OCI-M1 (cell line): ENCODE data around the gene CHD6.
"Not testable (repeated sequence)": the region's sequence is repeated elsewhere in the genome, so short reads cannot be mapped to it uniquely, and the experiment has no call there.

Source experiments
- DNase-seq: peaks from one replicate; lab custom pipeline; 2025; lab: John Stamatoyannopoulos, UW

CHD6 gene

DNA sequence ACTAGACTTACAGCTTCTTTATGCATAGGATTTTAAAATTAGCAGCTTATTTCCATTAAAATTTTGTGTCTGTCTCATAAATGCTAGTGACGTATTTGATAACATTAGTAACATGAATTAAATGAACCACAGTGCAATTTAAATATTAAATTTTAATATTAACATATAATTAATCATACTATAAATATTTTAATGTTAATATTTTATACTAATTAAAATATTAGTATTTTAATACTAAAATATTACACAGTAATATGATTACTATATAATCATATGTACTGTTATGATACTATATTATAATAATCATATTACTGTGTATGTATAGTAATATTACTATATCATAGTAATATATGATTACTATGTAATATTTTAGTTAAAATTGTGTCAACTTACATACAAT is 73.7 kb downstream of the CHD6 start:
- no peak for DNase-seq

DNA sequence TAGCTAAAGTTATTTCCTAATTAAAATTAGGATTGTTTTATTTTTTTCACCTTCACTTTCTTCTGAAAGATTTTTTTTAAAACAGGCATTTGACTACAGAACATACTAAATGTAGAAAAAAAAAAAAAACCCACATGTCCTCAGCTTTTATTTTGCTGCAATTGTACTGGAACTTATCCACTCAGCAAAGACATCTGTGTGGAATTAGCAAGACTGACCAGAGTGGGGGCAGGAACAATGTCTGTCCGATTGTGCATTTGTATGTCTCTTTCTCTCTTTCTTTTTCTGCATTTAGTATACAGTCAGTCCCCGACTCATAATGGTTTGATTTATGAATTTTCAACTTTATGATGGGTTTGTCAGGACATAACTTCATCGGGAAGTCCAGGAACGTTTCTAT is 77.3 kb downstream of the CHD6 start:
- DNase-seq, result no peak

DNA sequence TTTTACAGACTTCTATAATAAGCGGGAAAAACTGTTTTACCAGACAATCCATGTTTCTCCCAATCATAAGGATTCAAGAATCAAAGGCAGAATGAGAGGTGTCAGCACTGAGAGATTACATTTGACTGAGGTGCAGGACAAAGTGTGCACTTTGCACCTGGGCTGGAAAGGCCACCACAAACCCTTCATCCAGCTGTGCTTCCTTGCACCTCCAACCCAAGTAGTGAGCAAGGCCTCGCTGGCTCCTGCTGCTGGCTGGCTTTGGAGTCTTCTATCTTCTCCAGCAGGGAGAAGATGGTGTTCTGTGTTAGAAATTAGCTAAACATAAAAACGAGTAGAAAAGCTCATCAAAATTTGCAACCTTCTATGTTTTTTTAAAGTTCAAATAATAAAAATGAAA is 77.7 kb downstream of the CHD6 start:
- no peak for DNase-seq

DNA sequence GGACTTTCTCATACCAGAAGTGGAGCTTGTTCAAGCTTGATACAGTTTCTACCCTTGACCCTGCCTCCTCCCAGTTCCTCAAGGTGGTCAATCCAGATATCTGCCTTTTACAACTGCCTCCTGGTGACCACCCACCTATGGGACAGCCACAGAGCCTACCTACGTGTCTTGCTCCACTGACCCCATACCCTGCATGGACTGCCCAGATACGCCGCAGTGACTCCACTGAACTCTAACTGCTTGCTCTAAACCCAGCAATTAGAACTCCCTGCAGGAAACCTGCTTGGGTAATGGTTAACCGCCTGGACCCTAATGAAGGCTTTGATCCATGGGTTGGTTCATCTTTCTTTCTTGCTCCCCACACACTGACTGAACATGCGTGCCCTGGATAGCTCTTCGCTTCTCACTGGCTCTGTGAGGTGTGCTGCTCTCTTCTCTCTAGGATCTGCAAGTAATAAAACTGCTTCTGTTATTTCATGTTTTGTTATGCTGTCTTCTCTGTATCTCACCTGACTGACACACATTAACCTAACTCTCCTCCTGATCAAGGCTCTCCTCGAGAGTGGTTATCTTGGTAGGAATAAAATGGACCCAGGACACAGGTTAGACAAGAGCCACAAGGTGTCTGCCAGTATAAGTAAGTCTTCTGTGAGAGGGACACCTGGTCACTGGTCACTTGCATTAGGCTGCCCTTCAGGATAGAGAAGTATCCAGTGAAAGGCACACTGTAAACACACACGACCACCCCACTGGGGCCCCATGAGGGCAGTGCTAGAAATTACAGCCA is 79.2 kb downstream of the CHD6 start:
- no peak for DNase-seq

DNA sequence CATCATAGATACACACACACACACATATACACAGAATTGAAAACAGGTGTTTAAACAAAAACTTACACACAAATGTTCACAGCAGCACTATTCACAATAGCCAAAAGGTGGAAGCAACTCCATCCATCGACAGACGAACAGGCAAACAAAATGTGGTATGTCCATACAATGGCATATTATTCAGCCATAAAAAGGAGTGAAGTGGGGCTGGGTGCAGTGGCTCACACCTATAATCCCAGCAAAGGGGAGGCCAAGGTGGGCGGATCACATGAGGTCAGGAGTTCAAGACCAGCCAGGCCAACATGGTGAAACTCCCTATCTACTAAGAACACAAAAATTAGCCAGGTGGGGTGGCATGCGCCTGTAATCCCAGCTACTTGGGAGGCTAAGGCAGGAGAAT is 80.3 kb downstream of the CHD6 start:
- DNase-seq, result no peak

DNA sequence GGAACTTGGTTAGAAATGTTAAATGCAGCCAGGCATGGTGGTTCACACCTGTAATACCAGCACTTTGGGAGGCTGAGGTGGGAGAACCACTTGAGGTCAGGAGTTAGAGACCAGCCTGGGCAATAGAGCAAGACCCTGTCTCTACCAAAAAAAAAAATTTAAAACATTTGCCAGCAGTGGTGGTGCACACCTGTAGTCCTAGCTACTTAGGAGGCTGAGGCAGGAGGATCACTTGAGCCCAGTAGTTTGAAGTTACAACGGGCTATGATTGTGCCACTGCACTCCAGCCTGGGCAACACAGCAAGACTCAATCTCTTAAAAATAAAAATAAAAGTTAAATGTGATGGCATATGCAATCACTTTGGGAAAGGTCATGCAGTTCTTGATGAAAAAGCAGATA is 82.6 kb downstream of the CHD6 start:
- DNase-seq, result not testable (repeated sequence)

DNA sequence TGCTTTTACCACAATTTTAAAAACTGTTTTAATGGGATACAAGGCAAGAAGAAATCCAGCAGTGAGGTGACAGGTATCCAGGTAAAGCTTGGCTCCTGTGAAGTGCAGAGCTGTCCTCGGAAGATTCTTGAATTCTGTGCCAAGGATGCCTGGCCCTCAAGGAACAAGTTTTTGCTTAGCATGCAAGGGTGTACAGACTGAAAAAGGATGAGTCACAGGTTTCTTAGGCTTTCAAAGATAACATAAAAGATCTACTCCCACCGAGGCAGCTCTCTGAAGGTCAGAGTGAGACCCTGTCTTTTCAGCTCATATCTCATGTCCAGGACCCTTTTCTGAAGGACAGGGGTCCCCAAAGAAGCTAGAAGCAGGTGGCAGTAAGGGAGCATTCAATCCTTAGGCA is 83.3 kb downstream of the CHD6 start:
- peak; percentile 8 for DNase-seq

DNA sequence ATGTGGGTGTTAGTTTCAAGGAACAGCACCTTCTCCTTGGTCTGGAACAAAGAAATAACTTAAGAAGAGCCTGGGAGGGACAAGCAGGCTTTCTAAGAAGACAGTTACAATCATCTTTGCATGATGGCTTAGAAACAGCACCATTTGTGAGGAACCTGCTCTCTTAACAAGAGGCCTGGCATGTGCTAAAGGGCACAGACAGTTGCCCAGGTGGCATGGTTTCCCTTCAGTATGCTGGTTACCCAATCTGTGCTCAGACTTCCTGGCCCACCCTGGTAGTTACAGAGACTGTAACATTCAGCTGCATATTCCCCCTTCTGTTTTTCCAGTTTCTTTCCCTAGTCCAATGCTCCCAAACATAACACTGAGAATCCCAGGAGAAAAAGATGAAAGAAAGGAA is 84.0 kb downstream of the CHD6 start:
- DNase-seq, result no peak

DNA sequence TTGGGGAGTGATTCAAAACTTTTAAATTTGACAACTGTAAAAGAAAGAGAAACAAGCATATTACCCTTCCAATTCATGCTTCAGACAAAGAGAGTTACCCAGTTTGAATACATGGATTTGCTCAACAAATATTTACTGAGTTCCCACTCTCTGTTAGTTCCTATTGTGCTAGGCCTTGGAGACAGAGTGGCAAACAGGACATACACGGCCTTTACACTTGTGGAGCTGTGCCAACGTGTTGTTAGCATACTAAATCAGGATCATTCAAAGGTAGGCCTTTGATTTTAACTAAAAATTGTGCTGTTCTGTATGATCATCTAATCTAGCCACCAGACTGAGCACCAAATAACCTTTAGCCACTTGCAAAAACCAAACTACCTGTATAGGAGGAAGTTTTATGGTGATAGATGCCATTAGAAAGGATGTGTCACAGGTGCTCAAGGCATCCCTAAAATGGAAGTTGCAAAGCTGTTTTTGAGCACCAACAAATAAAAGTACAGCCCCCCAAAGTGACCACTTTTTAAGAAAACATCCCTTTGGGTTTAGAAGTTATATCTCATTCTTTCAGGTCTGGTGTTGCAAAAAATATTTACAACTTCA is 84.5 kb downstream of the CHD6 start:
- DNase-seq, result no peak

DNA sequence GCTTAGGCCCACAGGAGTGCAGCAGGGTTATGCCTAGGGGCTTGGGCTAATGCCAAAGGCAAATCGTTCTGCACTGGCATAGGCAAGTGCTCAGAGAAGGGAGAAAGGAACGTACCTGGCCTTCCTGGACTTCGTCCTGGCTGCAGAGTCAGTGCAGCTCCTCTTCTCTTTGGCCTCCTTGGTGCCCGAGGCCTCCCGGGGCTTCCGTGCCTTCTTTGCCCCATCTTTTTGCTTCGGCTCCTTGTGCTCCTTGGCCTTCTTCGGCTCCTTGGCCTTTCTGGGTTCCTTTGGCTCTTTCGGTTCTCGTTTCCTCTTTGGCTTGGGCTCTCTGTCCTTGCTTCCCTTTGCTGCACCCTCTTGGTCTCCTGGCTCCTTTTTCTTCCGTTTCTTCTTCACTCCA is 85.2 kb downstream of the CHD6 start:
- no peak for DNase-seq

DNA sequence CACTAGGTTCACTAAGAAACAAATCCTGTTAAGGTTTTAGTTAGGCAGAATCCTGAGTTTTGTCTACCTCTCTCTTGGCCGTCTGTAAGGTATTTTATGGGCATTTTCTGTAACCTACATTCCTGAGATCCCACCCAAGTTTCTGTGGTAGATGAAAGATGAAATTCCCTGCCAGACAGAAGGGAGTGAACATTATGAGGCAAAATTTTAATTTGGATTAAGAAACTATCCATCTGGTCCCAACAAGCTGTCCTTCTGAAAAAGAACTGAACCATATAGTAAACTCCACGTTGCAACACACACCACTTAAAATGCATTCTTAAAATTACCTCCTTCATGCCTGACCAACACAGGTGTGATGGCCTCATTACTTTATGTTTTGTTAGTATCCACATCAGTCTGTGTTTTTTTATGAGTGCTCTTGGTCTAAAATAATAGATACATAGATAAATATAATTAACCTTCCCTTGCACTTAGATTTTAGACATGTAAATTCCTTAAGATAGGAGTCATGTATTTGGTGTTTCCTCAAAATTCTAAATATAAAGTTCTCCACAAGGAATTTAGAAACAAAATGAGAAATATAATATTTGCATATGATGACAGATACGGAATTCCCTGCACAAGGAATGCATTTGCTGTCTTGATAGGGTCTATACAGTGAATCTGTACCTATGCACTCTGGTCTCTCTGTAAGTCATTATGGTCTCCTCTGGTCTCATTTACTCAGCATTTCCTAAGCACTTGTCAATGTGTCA is 86.5 kb downstream of the CHD6 start:
- DNase-seq, result no peak

DNA sequence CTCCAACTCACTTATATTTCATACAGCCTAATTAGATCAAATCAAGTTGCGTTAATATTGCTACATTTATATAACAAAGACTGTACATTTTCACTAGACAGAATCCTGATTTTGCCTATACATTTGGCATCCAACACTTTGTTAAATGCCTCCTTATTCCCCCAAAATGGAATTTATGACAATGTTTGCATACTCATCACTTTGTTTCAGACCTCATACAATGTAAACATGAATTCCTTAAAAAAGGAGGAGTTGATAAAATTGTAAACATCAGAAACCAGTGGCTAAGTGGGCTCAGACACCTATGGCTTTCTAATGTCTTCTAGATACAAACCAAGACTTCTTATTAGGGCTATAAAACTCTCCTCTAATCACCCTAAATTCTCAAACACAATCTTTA is 87.3 kb downstream of the CHD6 start:
- DNase-seq, result no peak

DNA sequence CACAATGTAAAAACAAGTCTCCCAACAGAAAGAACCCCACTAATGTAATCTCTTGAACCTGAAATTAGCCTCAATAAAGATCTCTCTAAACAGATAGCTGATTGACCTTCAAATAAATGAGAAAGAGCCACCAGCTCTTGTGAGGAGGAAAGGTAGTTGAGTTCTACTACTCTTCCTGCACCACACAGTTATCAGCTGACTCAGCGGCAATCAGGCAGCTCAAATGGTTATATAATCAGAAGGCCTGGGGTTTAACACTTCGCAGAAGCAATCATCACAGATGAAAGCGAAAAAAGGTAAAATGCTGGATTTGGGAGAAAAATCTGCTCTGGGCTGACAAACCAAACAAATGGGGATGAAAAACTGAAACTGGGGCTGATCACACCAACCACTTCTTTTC is 91.8 kb downstream of the CHD6 start:
- no peak for DNase-seq

DNA sequence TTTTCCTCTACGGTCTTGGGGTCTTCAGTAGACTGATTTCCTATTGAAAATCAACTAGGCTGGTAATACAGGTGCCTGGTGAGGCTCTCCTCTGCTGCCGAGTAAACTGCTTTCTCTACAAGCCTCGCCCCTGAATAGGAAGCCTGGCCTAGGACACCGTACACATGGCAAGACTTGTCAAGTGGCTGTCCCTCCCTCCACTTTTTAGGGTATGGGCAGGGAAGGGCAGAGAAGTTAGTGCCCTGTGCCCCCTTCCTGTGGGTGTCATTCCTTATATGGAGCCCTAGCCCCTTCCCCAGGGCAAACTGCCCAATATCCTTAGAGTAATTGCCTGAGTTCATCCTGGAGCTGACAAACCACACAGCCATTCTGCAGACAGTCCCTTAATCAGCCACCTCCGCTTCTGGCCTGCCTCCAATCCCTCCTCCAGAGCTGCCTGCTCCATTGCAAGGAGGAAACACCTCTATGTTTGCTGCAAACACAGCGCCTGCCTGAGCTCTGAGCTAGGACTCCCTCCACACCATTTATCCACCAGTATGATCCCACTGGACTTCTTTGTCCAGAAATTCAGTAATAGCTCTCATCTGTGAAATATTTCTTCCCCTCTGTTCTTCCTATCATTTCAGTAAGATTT is 93.1 kb downstream of the CHD6 start:
- peak; percentile 38 for DNase-seq

DNA sequence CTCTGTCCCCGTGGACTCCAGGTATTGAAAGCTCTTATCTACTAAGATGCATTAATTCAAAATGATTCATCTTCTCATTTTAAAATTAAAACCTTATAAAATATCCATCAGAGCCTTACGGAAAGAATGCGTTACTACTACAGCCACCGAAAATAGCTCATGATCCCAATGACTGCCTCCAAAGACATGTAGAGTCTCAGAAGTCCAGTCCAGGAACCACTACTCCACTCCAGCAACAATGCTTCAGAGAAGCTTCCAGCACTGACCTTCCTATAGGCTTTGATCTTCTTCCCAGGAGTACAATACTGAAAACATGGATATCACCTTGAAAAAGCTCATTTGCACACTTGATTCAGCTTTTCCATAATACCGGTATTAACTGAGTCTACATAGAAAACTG is 94.3 kb downstream of the CHD6 start:
- DNase-seq, result no peak

DNA sequence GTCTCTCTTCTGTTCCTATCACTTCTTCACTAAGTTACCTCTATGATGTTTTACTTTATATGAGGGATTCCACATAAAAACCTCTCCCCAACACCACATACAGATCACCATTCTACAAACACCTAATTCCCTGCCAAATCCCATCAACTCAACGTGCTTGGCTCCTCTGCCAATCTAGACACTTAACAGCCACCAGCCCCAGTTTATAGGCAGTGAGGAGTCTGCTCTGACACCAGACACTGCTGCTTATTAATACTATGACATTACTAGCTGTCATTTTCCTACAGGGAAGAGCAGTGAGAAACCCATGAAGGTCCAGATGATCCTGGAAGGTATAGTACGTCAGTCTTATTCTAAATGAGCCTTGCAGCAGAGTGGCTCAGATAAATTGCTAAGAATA is 104.3 kb downstream of the CHD6 start:
- no peak for DNase-seq

DNA sequence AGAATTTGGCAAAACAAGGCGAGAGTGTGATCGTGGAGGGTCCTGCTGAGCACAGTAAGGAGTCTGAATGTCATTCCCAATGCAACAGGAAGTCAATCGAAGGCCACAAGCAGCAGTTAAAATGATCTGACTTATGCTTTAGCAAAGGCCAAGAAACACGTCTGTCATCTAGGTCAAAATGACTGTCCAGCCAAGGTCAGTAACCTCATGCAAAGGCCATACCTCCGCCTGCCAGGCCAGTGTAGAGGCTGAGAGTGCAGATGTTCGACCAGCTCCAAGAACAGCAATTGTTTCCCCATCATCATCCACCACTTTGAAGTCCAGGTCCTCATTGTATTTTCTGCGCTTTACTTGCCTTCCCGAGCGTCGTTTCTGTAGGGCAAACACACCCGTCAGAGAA is 105.6 kb downstream of the CHD6 start:
- no peak for DNase-seq

DNA sequence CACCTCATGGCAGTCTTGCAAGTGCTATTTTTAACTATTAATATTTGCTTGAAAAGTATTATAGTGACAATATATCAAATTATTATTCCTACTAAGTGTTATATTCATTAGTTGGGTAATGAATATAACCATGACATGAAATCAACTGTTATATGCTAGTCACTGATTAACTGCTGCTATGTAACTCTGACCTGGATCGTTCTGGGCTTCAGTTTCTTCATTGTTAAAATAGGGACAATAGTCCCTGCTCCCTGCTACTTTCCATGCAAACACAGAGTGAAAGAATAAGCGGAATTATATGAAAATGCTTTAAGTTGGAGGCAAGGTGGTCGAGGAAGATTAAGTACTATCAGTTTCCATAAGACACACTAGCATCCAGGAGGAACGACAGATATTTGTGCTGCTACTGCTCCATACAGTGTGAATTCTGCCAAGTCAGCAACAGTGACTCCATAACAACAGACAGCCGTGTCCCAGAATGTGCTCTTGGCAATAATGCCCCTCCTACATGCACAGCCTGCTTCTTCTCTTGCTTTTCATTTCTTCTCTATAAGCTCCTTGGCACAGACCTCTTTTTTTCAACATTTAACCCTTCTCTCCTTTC is 107.2 kb downstream of the CHD6 start:
- DNase-seq, result no peak

DNA sequence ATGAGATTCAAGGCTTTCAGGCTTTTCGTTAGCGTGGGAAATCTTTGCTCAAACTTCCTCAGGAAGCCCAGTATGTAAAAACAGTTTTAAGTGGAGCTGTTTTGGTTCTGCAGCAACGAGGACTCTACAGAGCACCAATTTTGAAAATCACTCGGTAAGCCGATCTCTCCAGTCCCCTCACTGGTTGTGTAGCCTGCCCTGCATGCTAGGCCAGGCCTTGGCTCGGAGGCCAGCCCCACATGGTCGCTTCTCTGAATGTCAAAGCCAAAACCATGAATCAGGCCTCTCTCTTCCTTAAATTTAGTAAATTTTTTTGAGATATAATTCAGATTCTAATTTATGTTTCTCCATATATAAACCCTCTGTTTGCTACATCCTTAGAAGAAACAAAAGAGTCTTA is 108.0 kb downstream of the CHD6 start:
- DNase-seq, result no peak

DNA sequence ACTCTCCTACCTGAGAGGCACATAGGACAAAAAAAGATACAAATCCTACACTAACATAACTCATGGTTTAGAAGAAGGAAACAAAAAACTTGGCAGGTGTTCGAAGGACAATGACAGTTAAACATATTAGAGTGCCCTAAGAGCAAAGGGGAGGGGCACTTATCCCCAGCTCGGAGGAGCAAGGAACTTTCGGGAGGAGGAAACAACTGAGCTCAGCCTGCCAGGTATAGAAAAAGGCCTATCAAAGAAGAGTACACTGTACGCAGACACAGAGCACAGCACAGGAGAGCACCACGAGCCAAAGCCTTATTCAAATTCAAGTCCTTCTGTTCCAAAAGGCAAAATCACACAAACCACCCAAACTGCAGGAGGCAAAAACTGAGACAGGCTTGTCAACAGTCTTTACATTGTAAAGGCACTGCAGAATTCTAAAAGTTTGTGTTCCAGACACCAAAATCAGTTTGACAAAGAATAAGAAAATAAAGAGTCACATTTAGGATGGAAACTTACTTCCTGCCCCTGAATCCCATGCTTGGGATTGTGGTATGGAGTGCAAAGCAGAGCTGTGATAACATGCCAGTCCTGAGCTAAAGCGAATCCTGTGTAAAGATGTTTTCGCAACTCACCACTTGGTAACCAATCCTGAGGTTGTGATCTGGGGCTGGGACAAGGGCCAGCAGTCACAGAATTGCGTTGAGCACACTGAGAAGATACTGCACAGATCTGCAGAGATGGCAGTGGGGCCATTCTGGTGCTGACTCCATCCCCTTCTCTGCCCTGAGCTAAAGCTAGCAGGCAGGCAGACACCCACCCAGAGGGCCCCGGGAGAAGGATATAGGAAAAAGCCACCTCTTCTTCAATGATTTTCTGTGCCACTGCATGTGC is 108.6 kb downstream of the CHD6 start:
- DNase-seq, result no peak

DNA sequence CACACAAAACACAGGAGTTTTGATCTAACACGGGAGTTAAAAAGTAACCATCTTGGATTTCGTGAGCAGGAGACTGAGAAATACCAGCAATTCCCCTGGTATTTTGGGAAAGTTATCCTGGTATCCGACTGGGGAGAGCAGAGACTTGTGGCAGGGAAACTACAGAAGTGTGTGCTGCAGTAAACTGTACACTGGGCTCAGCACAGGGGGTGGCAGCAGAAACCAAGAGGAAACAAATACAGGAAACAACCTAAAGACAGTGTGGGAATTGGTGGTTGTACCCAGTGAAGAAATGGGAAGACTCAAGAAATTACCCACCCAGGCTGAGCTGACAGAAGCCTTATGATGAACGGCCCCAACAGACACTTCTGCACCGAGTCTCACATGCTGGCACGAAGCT is 109.8 kb downstream of the CHD6 start:
- no peak for DNase-seq
